Measurements from ENCODE around the gene IKBKE.
A peak's percentile ranks its signal among the peaks of the same experiment; 100 is the strongest.

IKBKE gene

DNA sequence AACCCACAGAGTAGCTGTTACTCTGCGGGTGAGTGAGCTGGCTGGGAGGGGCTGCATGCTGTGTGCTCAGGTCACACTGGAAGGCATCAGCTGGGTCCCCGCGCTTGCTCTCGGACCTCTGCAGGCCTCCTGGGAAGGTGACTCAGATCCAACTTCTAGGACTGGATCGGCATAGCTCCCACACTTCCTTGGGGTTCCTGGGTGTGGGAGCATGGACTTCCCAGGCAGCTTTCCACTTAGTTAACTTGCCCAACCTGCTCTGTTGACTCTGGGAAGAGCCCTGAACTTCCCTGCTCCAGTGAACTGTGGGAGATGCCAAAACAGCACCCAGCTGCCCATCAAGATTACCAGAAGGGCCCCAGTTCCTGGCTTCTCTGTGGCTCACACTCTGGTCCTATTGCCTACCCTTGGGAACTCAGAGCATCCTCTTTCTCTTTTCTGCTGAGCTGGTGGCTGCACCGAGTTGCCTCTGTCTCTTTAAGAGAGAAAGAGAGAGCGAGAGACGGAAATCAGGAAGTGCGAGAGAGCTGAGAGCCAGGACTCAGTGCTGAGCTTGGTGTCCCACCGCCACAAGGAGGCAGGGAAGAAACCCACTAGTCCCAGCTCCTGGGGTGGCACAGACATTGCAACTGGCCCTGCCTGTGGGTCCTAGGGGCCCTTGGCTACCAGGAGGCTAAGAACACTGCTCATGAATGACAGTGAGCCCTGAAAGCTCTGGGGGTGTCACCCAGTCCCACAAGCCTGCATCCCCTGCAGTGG is at the start of gene IKBKE:
IKBKE (plus strand) TSS at position 544 of the 759 bp plus-strand sequence. CDS start 2,752 bp downstream, outside the sequence.
- TF ChIP-seq CTCF (IDR thresholded peaks at IDR 0.05; ENCODE audit: borderline replicate concordance, control extremely low read depth, extremely low read depth, insufficient read depth, missing control alignments), result no peak
- peak; percentile 85 for DNase-seq (ENCODE audit: low spot score)
- in situ Hi-C loops (cut with MboI; ENCODE audit: low sequenced_read_pairs, unreplicated experiment), result no loop called here

DNA sequence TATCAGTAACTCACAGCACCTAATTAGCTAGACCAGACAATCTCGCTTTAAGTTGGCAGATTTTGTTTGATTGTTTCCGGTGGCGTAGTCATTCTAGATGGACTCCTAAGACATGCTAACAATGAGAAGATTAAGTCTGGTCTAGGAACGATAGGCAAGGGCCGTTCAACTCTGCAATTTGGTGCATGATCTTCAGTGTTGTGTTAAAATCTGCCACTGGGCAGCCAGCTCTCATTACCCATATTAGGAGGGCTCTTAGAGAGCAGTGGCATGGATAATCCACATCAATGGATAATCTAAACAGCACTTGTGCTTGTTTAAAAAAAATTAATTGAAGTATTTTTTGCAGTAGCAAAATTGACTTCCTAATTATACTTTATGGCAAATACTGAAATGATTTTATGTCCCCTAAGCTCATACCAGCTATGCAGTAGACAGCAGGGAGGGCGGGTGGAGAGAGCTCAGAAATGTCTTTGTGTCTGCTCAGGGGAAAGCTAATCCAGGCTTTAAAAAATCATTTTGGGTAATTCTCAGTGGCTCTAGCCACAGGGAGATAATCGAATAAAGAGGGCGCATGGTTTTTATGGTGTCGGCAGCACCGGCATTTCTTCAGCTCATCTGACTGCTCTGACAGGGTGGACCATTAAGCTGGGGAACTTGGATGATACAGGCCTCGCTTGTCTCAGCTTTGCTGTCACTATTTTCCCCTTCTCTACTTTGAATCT is 48.5 kb upstream of the IKBKE start:
- TF ChIP-seq CTCF (IDR thresholded peaks at IDR 0.05; ENCODE audit: borderline replicate concordance, control extremely low read depth, extremely low read depth, insufficient read depth, missing control alignments), result no peak
- in situ Hi-C loops (cut with MboI; ENCODE audit: low sequenced_read_pairs, unreplicated experiment), result no loop called here
- no peak for DNase-seq (ENCODE audit: low spot score)

DNA sequence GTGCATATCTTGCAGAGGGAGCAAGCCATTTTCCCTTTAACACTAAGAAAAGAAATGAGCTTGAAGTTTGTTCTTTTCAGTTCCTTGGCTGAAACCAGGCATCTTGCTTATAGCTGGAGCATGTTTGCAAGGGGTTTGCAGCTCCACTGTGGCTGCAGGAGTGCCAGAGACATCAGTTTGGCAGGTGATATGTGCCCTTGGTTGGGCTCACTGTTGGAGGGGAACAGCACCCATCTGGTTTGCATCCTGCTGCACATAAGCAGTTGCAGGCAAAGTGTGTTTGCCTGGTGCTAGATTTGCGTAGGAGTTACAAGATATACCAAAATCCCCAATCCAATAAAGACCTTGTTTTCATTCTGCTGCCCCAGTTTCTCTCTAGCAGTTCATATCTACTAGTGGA is 47.8 kb upstream of the IKBKE start:
- no peak for DNase-seq (ENCODE audit: low spot score)
- in situ Hi-C loops (cut with MboI; ENCODE audit: low sequenced_read_pairs, unreplicated experiment), result no loop called here
- no peak for TF ChIP-seq CTCF (IDR thresholded peaks at IDR 0.05; ENCODE audit: borderline replicate concordance, control extremely low read depth, extremely low read depth, insufficient read depth, missing control alignments)

GRCh38 chr1:206427291-206427690 is 43.0 kb upstream of the IKBKE start:
- no peak for TF ChIP-seq CTCF (IDR thresholded peaks at IDR 0.05; ENCODE audit: borderline replicate concordance, control extremely low read depth, extremely low read depth, insufficient read depth, missing control alignments)
- no peak for DNase-seq (ENCODE audit: low spot score)
- in situ Hi-C loops (cut with MboI; ENCODE audit: low sequenced_read_pairs, unreplicated experiment), result no loop called here

- in situ Hi-C loops (cut with MboI; ENCODE audit: low sequenced_read_pairs, unreplicated experiment), result no loop called here
- no peak for DNase-seq (ENCODE audit: low spot score)
- TF ChIP-seq CTCF (IDR thresholded peaks at IDR 0.05; ENCODE audit: borderline replicate concordance, control extremely low read depth, extremely low read depth, insufficient read depth, missing control alignments), result no peak
Observed at GRCh38 chr1:206429421-206429820, 40.9 kb upstream of the IKBKE start.

- peak; percentile 68 for DNase-seq (ENCODE audit: low spot score)
- in situ Hi-C loops (cut with MboI; ENCODE audit: low sequenced_read_pairs, unreplicated experiment), result no loop called here
- TF ChIP-seq CTCF (IDR thresholded peaks at IDR 0.05; ENCODE audit: borderline replicate concordance, control extremely low read depth, extremely low read depth, insufficient read depth, missing control alignments), result no peak
Observed at GRCh38 chr1:206430031-206430983, 40.0 kb upstream of the IKBKE start.

All from GM13976 (cell line).